Heart right ventricle (tissue), 16 donors: ENCODE results near the gene TVP23C. TPM values are rescaled to one million over a fixed set of nuclear protein-coding genes. Genes with fewer than 3 reads are reported as not detected.

Source experiments
- ATAC-seq, 8 donors: fragments of 200-7000 bp; cut with Tn5 transposase; one replicate each; pipeline ENCODE4 v1.9.1; 2020; ENCODE audit warnings: mild to moderate bottlenecking in 8 of 8, moderate library complexity in 8 of 8, moderate number of reproducible peaks in 1 of 8
- DNase-seq, 2 donors: peaks; one replicate each; pipeline ENCODE4 v3.0.0-alpha.2; 2020
- H3K27ac ChIP-seq, 10 donors: fragments of 200-600 bp; sonication (generic) in 2 of 10; one replicate each; pipeline versions ENCODE4 v1.5.0 to v1.8.0; 2020 to 2022; ENCODE audit warnings: mild to moderate bottlenecking in 3 of 10
- H3K27me3 ChIP-seq, 7 donors: fragments of 200-600 bp; one replicate each; pipeline ENCODE4 v1.8.0; 2021 to 2022; ENCODE audit warnings: mild to moderate bottlenecking in 2 of 7
- H3K36me3 ChIP-seq, 9 donors: fragments of 200-600 bp; sonication (generic) in 1 of 9; one replicate each; pipeline versions ENCODE4 v1.5.0 to v1.8.0; 2020 to 2022; ENCODE audit warnings: mild to moderate bottlenecking in 2 of 9
- H3K4me1 ChIP-seq, 9 donors: fragments of 200-600 bp; sonication (generic) in 1 of 9; one replicate each; pipeline versions ENCODE4 v1.5.0 to v1.8.0; 2020 to 2022; ENCODE audit warnings: mild to moderate bottlenecking in 4 of 9
- H3K4me3 ChIP-seq, 10 donors: fragments of 200-600 bp; sonication (generic) in 2 of 10; one replicate each; pipeline versions ENCODE4 v1.5.0 to v1.8.0; 2020 to 2022; ENCODE audit warnings: mild to moderate bottlenecking in 7 of 10, moderate library complexity in 2 of 10
- H3K9me3 ChIP-seq, 11 donors: fragments of 200-600 bp in 10 of 11; sonication (generic) in 2 of 11; one replicate each; pipeline versions ENCODE4 v1.5.0 to v1.8.0; 2013 to 2022; ENCODE audit warnings: mild to moderate bottlenecking in 2 of 11, control low read depth in 1 of 11, moderate library complexity in 1 of 11
- CTCF ChIP-seq, 9 donors: fragments of 200-600 bp; sonication (generic) in 2 of 9; IDR thresholded peaks; one replicate each; pipeline versions ENCODE4 v1.5.0 to v1.8.0; 2021 to 2022; ENCODE audit warnings: antibody characterized with exemption in 9 of 9, mild to moderate bottlenecking in 5 of 9, moderate library complexity in 1 of 9
- WGBS, 2 donors: extraction: QIAGEN DNeasy Blood & Tissue Kit; methylation state at CpG; one replicate each; pipeline ENCODE4 v1.1.7; 2013; ENCODE audit warnings: inconsistent platforms in 1 of 2; 5-methylcytosine and 5-hydroxymethylcytosine counted together
- intact Hi-C, 10 donors: fragments of 100-400 bp; cut with DNase I; formaldehyde crosslinking; loops; one replicate each; pipeline versions ENCODE4 v1.11.1 to v1.14.2; 2022
- polyA plus RNA-seq, 2 donors: library from polyadenylated mRNA; stranded (reverse); fragments of 200-250 nt; gene quantifications; one replicate each; pipeline ENCODE4 v1.2.3, GENCODE V29; 2013
- total RNA-seq, 10 donors: library from RNA; stranded (reverse); fragmentation: NEBNext Ultra II Directional in 3 of 10; extraction: Animal tissue kit (Norgen Biotek cat#: 25700) in 3 of 10; gene quantifications; one replicate each; pipeline versions ENCODE4 v1.2.1 to v1.2.4, GENCODE V29; 2021 to 2023
- donor health status: Arrhythmogenic right ventricular cardiomyopathy.
- donor health status: ischemic (EF 13 %, LVEDD 7.1; RV severe dilation, severe dysfunction).
- donor health status: healthy with polysubstance abuse.
- donor health status: DM: no; HTN: yes; CAD: no.
- donor health status: DM: no; HTN: no; CAD: no.
- donor health status: ischemic (EF 25% LVEDD 6.9; RV normal size, moderate dysfunction).
- donor health status: ischemic (EF 25% LVEDD 5.7; RV mildly dilated, moderate dysfunction).
- donor health status: healthy.
- donor health status: DM: yes; HTN: yes; CAD: no.
- donor health status: Ischemic cardiomyopathy.
- donor health status: ischemic (EF 35%, LVEDD 5.7; RV mildly dilated, moderate dysfunction).
- donor health status: nonischemic (EF 11% LVEDD 7.7; RV severe dilation, severe dysfunction).
- donor health status: DM: yes; HTN: yes; CAD: no.
- donor health status: PGD.
- donor health status: ischemic (EF 29% LVEDD 5.4; RV normal size, mild dysfunction).
- donor health status: nonischemic (EF 23%, LVEDD 6.1; RV moderate dilation, normal function).

TVP23C gene
- total and polyA plus RNA-seq, 12 donors, result 2.0 to 8.2 (median 4.8) TPM

- ATAC-seq (no peak), DNase-seq (no peak)
- no peak overlapping the region for H3K27ac ChIP-seq
- H3K4me3 ChIP-seq, result no peak overlapping the region
- peaks cover 5 to 34% (median 15%) of the 10 kb centered on the region in 9 donors for H3K4me1 ChIP-seq
- no peaks in the 10 kb centered on the region for H3K27me3 ChIP-seq
- peaks cover 0 to 8% (median 0%) of the 10 kb centered on the region in 9 donors for H3K36me3 ChIP-seq
- TF ChIP-seq CTCF (IDR thresholded peaks at IDR 0.05), result no peak
- intact Hi-C loops, result loop anchor here in 1 of 10 donors (5.0 kb wide), 1 partner anchor 38 kb away; no protein-coding TSS in a partner anchor
- no peaks in the 10 kb centered on the region for H3K9me3 ChIP-seq
Measured at GRCh38 chr17:15494821-15495220, 68.5 kb downstream of the TVP23C start.

GRCh38 chr17:15493693-15494035, 69.6 kb downstream of the TVP23C start:
- DNase-seq (no peak), ATAC-seq (no peak)
- H3K27me3 ChIP-seq, result no peaks in the 10 kb centered on the region
- no peak overlapping the region for H3K4me3 ChIP-seq
- peaks cover 0 to 8% (median 0%) of the 10 kb centered on the region in 9 donors for H3K36me3 ChIP-seq
- intact Hi-C loops, result loop anchor here in 1 of 10 donors (5.0 kb wide), 1 partner anchor 36 kb away; no protein-coding TSS in a partner anchor
- H3K9me3 ChIP-seq, result no peaks in the 10 kb centered on the region
- no peak for TF ChIP-seq CTCF (IDR thresholded peaks at IDR 0.05)
- H3K4me1 ChIP-seq, result peaks cover 5 to 34% (median 15%) of the 10 kb centered on the region in 9 donors
- no peak overlapping the region for H3K27ac ChIP-seq
- WGBS, 2 donors, result 56 to 98% methylated on average over 1 of the region's 1 CpG

GRCh38 chr17:15492791-15493692, 70.2 kb downstream of the TVP23C start:
- Histone ChIP-seq H3K9me3 (no peaks in the 10 kb centered on the region), H3K4me1 (peaks cover 5 to 34% (median 15%) of the 10 kb centered on the region in 9 donors), H3K36me3 (peaks cover 0 to 8% (median 0%) of the 10 kb centered on the region in 9 donors), H3K27ac (no peak overlapping the region), H3K4me3 (no peak overlapping the region), H3K27me3 (no peaks in the 10 kb centered on the region)
- intact Hi-C loops, result loop anchor here in 1 of 10 donors (5.0 kb wide), 1 partner anchor 36 kb away; no protein-coding TSS in a partner anchor
- ATAC-seq (no peak), DNase-seq (no peak)
- no peak for TF ChIP-seq CTCF (IDR thresholded peaks at IDR 0.05)
- 97 to 98% methylated on average over 8 of the region's 8 CpGs for WGBS, 2 donors

- Histone ChIP-seq H3K4me1 (peaks cover 5 to 30% (median 14%) of the 10 kb centered on the region in 9 donors), H3K9me3 (no peaks in the 10 kb centered on the region), H3K27ac (peak overlapping the region in 1 of 10 donors; percentile 71), H3K27me3 (no peaks in the 10 kb centered on the region), H3K4me3 (no peak overlapping the region), H3K36me3 (peaks cover 0 to 8% (median 0%) of the 10 kb centered on the region in 9 donors)
- DNase-seq (no peak), ATAC-seq (no peak)
- intact Hi-C loops, result loop anchor here in 1 of 10 donors (5.0 kb wide), 1 partner anchor 35 kb away; no protein-coding TSS in a partner anchor
- 96 to 99% methylated on average over 4 of the region's 4 CpGs for WGBS, 2 donors
- TF ChIP-seq CTCF (IDR thresholded peaks at IDR 0.05), result no peak
Measured at GRCh38 chr17:15492186-15492585, 71.1 kb downstream of the TVP23C start.
